Measurements from ENCODE around the gene CDK14.

DNA sequence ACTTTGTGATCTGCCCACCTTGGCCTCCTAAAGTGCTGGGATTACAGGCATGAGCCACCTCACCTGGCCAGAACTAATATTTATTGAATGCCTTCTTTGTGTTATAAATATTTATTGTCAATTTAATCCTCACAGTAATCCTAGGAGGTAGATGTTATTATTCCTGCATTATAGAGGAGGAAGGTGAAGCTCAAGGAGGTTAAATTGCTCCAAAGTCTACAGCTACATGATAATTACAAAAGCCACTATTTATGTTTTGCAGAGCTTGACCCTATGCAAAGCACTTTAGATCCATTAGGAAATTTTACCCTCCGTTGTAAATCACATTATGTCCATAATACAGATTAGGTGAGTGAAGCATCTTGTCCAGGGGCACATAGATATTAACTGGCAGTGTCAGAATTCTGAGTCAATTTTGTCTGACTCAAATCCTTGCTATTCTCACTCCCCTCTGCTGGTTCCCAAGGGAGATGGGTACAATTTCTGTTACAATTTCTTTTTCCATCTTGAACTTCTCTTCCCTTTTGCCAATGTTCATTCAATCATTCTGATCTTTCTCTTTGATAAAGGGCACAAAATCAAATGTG is 25.7 kb upstream of the CDK14 start:
- TF ChIP-seq, protein P1, sequence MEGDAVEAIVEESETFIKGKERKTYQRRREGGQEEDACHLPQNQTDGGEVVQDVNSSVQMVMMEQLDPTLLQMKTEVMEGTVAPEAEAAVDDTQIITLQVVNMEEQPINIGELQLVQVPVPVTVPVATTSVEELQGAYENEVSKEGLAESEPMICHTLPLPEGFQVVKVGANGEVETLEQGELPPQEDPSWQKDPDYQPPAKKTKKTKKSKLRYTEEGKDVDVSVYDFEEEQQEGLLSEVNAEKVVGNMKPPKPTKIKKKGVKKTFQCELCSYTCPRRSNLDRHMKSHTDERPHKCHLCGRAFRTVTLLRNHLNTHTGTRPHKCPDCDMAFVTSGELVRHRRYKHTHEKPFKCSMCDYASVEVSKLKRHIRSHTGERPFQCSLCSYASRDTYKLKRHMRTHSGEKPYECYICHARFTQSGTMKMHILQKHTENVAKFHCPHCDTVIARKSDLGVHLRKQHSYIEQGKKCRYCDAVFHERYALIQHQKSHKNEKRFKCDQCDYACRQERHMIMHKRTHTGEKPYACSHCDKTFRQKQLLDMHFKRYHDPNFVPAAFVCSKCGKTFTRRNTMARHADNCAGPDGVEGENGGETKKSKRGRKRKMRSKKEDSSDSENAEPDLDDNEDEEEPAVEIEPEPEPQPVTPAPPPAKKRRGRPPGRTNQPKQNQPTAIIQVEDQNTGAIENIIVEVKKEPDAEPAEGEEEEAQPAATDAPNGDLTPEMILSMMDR (IDR thresholded peaks at IDR 0.05; ENCODE audit: extremely low read depth in 1 of 2, insufficient read depth in 1 of 2, low read depth in 1 of 2, low read length in 2 of 2): no peak
- no peak for TF ChIP-seq POLR2A (IDR thresholded peaks at IDR 0.05; ENCODE audit: low read depth, low read length)
- TF ChIP-seq EZH2 (IDR thresholded peaks at IDR 0.05; ENCODE audit: borderline replicate concordance, low read depth, low read length, severe bottlenecking): no peak
- no peak for TF ChIP-seq POLR2AphosphoS5 (IDR thresholded peaks at IDR 0.05; ENCODE audit: insufficient read depth, low read depth, low read length)
